GM12878 (cell line): ENCODE data around the gene TNS4. TPM values are rescaled to one million over a fixed set of nuclear protein-coding genes. Genes with fewer than 3 reads are reported as not detected.

Experiments used
- ATAC-seq: fragments of 200-7000 bp; cut with Tn5 transposase; 3 replicates; pipeline ENCODE4 v1.9.1; 2020; ENCODE audit warnings: mild to moderate bottlenecking, moderate library complexity
- BruUV-seq: library from RNA; stranded (reverse); fragments of 400-500 nt; replicated peaks from 2 replicates; lab custom pipeline; 2021; lab: Mats Ljungman, UMichigan
- CTCF ChIA-PET: fragments of 300-600 bp; sonication (Branson Sonifier 250); formaldehyde crosslinking; extraction: SDS; loops from one replicate; lab custom pipeline; 2021; ENCODE audit warnings: inconsistent platforms; lab: Yijun Ruan, JAX
- POLR2A ChIA-PET: fragments of 350-600 bp; formaldehyde crosslinking; extraction: SDS; loops from one replicate; lab custom pipeline; 2021; ENCODE audit warnings: inconsistent platforms; lab: Charles Lee
- RAD21 ChIA-PET: fragments of 300-600 bp; sonication (Branson Sonifier 250); formaldehyde crosslinking; loops from one replicate; lab custom pipeline; 2023; ENCODE audit warnings: antibody characterized with exemption; ENCODE audit not compliant: unreplicated experiment; lab: Charles Lee
- SMC1A ChIA-PET: fragments of 300-600 bp; sonication (Branson Sonifier 250); formaldehyde crosslinking; loops from one replicate; lab custom pipeline; 2023; ENCODE audit not compliant: unreplicated experiment, uncharacterized antibody; lab: Charles Lee
- DNase-seq: peaks from one replicate; pipeline ENCODE4 v3.0.0-alpha.2; 2011; ENCODE audit warnings: low read depth, low spot score
- FAIRE-seq: peaks from 3 replicates; lab custom pipeline; 2011; peaks lifted over from hg19 to GRCh38; lab: Jason Lieb, UNC
- H2AFZ ChIP-seq: 2 replicates; pipeline ENCODE4 v1.6.0; 2011; ENCODE audit warnings: low read depth, low read length, control low read depth; ENCODE audit not compliant: control insufficient read depth
- H3K27ac ChIP-seq: 2 replicates; pipeline ENCODE4 v1.5.1; 2011; ENCODE audit warnings: control low read depth; ENCODE audit not compliant: control insufficient read depth, insufficient read depth
- H3K27me3 ChIP-seq, 2 experiments: replicated peaks in 1 of 2; 2 replicates each; pipeline versions ENCODE4 v1.6.0 to v1.6.1; 2011; ENCODE audit warnings: low read length in 1 of 2; ENCODE audit not compliant: control insufficient read depth in 2 of 2, insufficient read depth in 2 of 2
- H3K36me3 ChIP-seq, 2 experiments: 2 replicates each; pipeline ENCODE4 v1.5.1; 2011; ENCODE audit warnings: low read length in 1 of 2; ENCODE audit not compliant: control insufficient read depth in 2 of 2, insufficient read depth in 2 of 2
- H3K4me1 ChIP-seq: 2 replicates; pipeline ENCODE4 v1.6.1; 2011; ENCODE audit warnings: mild to moderate bottlenecking, low read length, moderate library complexity, mixed read lengths; ENCODE audit not compliant: control insufficient read depth, insufficient read depth
- H3K4me2 ChIP-seq: 2 replicates; pipeline ENCODE4 v1.6.0; 2011; ENCODE audit warnings: control low read depth; ENCODE audit not compliant: control insufficient read depth, insufficient read depth
- H3K4me3 ChIP-seq: fragments of 200-600 bp; sonication (generic); 2 replicates; pipeline ENCODE4 v1.5.1; 2016
- H3K79me2 ChIP-seq: 2 replicates; pipeline ENCODE4 v1.6.0; 2011; ENCODE audit warnings: low read length; ENCODE audit not compliant: control insufficient read depth, insufficient read depth
- H3K9ac ChIP-seq: 2 replicates; pipeline ENCODE4 v1.8.0; 2011; ENCODE audit warnings: low read length, control low read depth, mixed read lengths; ENCODE audit not compliant: control insufficient read depth, insufficient read depth
- H3K9me3 ChIP-seq: replicated peaks from 3 replicates; pipeline ENCODE4 v1.5.1; 2011; ENCODE audit warnings: mild to moderate bottlenecking, low read length; ENCODE audit not compliant: control insufficient read depth, insufficient read depth
- H4K20me1 ChIP-seq: 2 replicates; pipeline ENCODE4 v1.6.0; 2011; ENCODE audit not compliant: control insufficient read depth, insufficient read depth
- ASH2L ChIP-seq: fragments of 300-600, 200-600 bp; sonication (generic); IDR thresholded peaks from 2 replicates; pipeline ENCODE4 v1.6.1; 2017; ENCODE audit warnings: low read depth, mild to moderate bottlenecking, borderline replicate concordance
- BACH1 ChIP-seq: fragments of 450-650 bp; IDR thresholded peaks from 2 replicates; pipeline ENCODE4 v1.6.1; 2017; ENCODE audit warnings: mild to moderate bottlenecking, borderline replicate concordance
- CBX3 ChIP-seq: fragments of 200-600 bp; sonication (generic); IDR thresholded peaks from 2 replicates; pipeline ENCODE4 v1.6.1; 2016; ENCODE audit warnings: low read depth, borderline replicate concordance
- KAT2A ChIP-seq: conservative IDR thresholded peaks from 2 replicates; pipeline ENCODE4 v1.6.1; 2011; ENCODE audit warnings: low read depth, low read length; ENCODE audit not compliant: control insufficient read depth
- MXI1 ChIP-seq: fragments of 150-350 bp; IDR thresholded peaks from 2 replicates; pipeline ENCODE4 v1.6.1; 2011; ENCODE audit warnings: low read depth, mild to moderate bottlenecking, inconsistent platforms, low read length, improper control_type of control experiment
- MYB ChIP-seq: fragments of 150-350 bp; IDR thresholded peaks from 2 replicates; pipeline ENCODE4 v1.6.1; 2014; ENCODE audit warnings: mild to moderate bottlenecking, low read depth, low read length, borderline replicate concordance
- MYC ChIP-seq: IDR thresholded peaks from 2 replicates; pipeline ENCODE4 v1.6.1; 2011; ENCODE audit warnings: mild to moderate bottlenecking, low read length, moderate library complexity, inconsistent platforms; ENCODE audit not compliant: insufficient read depth, insufficient replicate concordance, insufficient read length, severe bottlenecking
- RFX5 ChIP-seq: IDR thresholded peaks from 2 replicates; pipeline ENCODE4 v1.6.1; 2011; ENCODE audit warnings: low read depth, low read length, improper control_type of control experiment
- SIN3A ChIP-seq: IDR thresholded peaks from 2 replicates; pipeline ENCODE4 v1.6.1; 2012; ENCODE audit warnings: low read depth, low read length, improper control_type of control experiment
- ZSCAN29 ChIP-seq: fragments of 450-650 bp; IDR thresholded peaks from 2 replicates; pipeline ENCODE4 v1.6.1; 2017; ENCODE audit warnings: mild to moderate bottlenecking, moderate library complexity
- WGBS: methylation state at CpG from one replicate; pipeline ENCODE4 v1.1.6; 2016; ENCODE audit warnings: low lambda C conversion rate; ENCODE audit not compliant: insufficient replicate concordance, insufficient coverage; ENCODE audit errors: missing lambda C conversion rate; 5-methylcytosine and 5-hydroxymethylcytosine counted together
- in situ Hi-C: fragments of 300-500 bp; cut with MboI; formaldehyde crosslinking; loops from 9 replicates; pipeline ENCODE4 v1.14.3; 2018; ENCODE audit warnings: mixed read lengths
- intact Hi-C: fragments of 100-400 bp; cut with micrococcal nuclease; formaldehyde crosslinking; loops from one replicate; pipeline ENCODE4 v1.14.2; 2022; ENCODE audit not compliant: unreplicated experiment
- polyA plus RNA-seq, 11 experiments: library from polyadenylated mRNA; depleted of rRNA in 4 of 11; unstranded in 6 of 11; stranded (reverse) in 5 of 11; fragments of >200 nt; fragmentation: Nextera tagmentation in 4 of 11; fragmentation: Illumina TruSeq in 1 of 11; extraction: Ambion mirVana in 4 of 11; extraction: Trizol in 1 of 11; gene quantifications; 1 replicate in 1 of 11; 2 replicates in 10 of 11; pipeline versions ENCODE4 v1.2.1 to v1.2.3, GENCODE V29; 2011 to 2016; ENCODE audit warnings: inconsistent platforms in 2 of 11, missing spikeins in 2 of 11, low read depth in 1 of 11
- total RNA-seq, 4 experiments: library from RNA; depleted of rRNA in 3 of 4; stranded (reverse); fragments of >200 nt in 3 of 4; fragmentation: Illumina TruSeq in 1 of 4; extraction: Trizol in 1 of 4; gene quantifications; 2 replicates each; pipeline versions ENCODE4 v1.2.1 to v1.2.3, GENCODE V29; 2013 to 2021
- TF ChIP-seq, protein P1 (sequence below): IDR thresholded peaks from 2 replicates; pipeline ENCODE4 v1.6.1; 2011; ENCODE audit warnings: low read depth, low read length, improper control_type of control experiment, borderline replicate concordance

Gene TNS4
- total and polyA plus RNA-seq, 10 of the 15 experiments (the other 5 are each of a cell fraction or from before 2014, with no cell fraction given) = 0.10 to 0.90 (median 0.68) TPM; not detected in 2

DNA sequence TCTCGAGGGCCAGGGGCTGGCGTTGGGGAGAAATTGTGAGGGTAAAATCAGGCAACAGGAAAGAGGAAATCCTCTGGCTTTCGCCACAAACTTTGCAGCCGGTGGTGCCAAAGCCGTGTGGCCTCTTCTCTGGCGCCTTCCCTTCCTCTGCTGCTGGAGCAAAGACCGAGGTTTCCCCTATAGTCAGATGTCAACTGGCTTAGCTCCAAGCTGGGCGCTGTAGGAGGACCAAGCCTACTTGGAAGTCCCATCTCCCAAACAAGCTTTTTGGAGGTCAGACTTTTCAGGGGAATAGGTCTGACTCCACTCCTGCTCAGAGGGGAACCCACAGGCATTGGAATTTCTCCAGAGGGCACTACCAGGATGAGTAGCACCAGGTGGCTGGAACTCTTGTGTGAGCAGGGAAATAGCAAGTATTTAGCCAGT is 53.2 kb downstream of the TNS4 start:
- SMC1A ChIA-PET = interaction anchor here (0.7 to 3.1 kb wide), 10 partner anchors 23 to 159 kb away, joined by 3 to 14 read pairs (median 3); no protein-coding TSS in a partner anchor
- DNase-seq (no peak), ATAC-seq (no peak), FAIRE-seq (no peak)
- Histone ChIP-seq H2AFZ (no peak overlapping the region), H3K79me2 (no peaks in the 10 kb centered on the region), H3K4me3 (no peak overlapping the region), H3K9me3 (no peaks in the 10 kb centered on the region), H3K27me3 (0 out of 4 replicates have a peak, but pooled peaks cover 0 to 7% of the 10 kb centered on the region in 2 experiments), H3K4me1 (peaks cover 19% of the 10 kb centered on the region), H3K36me3 (no peaks in the 10 kb centered on the region), H3K9ac (no peak overlapping the region), H3K4me2 (no peak overlapping the region), H4K20me1 (no peaks in the 10 kb centered on the region), H3K27ac (no peak overlapping the region)
- POLR2A ChIA-PET = interaction anchor here (1.2 to 1.8 kb wide), 2 partner anchors 26 to 28 kb away, joined by 3 to 5 read pairs; no protein-coding TSS in a partner anchor
- RAD21 ChIA-PET = interaction anchor here (0.7 to 16.1 kb wide), 7 partner anchors 28 to 168 kb away, joined by 3 to 175 read pairs (median 4); no protein-coding TSS in a partner anchor
- BruUV-seq = no TSS peak
- in situ Hi-C loops (loop anchor here (25.0 kb wide), 1 partner anchor 89 kb away; no protein-coding TSS in a partner anchor), intact Hi-C loops (no loop called here)
- TF ChIP-seq MXI1 (no peak), BACH1 (no peak), MYC (no peak), ZSCAN29 (no peak), KAT2A (no peak), ASH2L (no peak), MYB (no peak), CBX3 (no peak), RFX5 (no peak), SIN3A (no peak)
- TF ChIP-seq, protein P1, sequence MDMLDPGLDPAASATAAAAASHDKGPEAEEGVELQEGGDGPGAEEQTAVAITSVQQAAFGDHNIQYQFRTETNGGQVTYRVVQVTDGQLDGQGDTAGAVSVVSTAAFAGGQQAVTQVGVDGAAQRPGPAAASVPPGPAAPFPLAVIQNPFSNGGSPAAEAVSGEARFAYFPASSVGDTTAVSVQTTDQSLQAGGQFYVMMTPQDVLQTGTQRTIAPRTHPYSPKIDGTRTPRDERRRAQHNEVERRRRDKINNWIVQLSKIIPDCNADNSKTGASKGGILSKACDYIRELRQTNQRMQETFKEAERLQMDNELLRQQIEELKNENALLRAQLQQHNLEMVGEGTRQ = no peak
- CTCF ChIA-PET = interaction anchor here (0.9 to 16.0 kb wide), 13 partner anchors 10 to 145 kb away, joined by 3 to 289 read pairs (median 6); partner anchors contain the start of gene TOP2A
- WGBS = 20% methylated on average over 8 of the region's 8 CpGs
